ENCODE results near the gene MBOAT2.

DNA sequence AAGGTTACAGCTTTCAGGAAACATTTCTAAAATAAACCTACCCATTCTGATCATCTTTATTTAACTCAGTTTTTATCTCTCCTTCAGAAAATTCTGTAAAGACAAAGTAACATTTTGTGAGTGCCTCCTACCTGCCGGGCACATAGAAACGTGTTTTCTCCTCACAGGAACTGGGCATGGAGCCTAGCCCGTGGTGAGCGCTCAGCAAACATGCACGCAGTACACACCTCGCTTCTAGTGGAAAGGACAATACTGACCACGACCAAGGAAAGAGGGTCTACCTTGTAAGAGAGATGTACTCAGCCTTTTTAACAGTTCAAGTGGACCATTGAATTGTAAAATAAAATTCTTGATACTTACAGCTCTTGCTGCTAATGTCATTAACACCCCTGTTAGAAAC, 141.3 kb downstream of the MBOAT2 start:
- no peak for TF ChIP-seq POLR2A (IDR thresholded peaks at IDR 0.05)
- TF ChIP-seq, protein P1, sequence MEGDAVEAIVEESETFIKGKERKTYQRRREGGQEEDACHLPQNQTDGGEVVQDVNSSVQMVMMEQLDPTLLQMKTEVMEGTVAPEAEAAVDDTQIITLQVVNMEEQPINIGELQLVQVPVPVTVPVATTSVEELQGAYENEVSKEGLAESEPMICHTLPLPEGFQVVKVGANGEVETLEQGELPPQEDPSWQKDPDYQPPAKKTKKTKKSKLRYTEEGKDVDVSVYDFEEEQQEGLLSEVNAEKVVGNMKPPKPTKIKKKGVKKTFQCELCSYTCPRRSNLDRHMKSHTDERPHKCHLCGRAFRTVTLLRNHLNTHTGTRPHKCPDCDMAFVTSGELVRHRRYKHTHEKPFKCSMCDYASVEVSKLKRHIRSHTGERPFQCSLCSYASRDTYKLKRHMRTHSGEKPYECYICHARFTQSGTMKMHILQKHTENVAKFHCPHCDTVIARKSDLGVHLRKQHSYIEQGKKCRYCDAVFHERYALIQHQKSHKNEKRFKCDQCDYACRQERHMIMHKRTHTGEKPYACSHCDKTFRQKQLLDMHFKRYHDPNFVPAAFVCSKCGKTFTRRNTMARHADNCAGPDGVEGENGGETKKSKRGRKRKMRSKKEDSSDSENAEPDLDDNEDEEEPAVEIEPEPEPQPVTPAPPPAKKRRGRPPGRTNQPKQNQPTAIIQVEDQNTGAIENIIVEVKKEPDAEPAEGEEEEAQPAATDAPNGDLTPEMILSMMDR (IDR thresholded peaks at IDR 0.05 in 4 of 5, conservative IDR thresholded peaks at IDR 0.05 in 1 of 5): no peak
